CD14-positive monocyte (primary cell): ENCODE data around the gene HDGF. TPM values are rescaled to one million over a fixed set of nuclear protein-coding genes. Genes with fewer than 3 reads are reported as not detected.

Experiments
- DNase-seq, 3 donors: peaks; one replicate each; pipeline ENCODE4 v3.0.0-alpha.2; 2011 to 2022
- H2AFZ ChIP-seq: 2 replicates; pipeline ENCODE4 v1.6.0; 2012; ENCODE audit warnings: mild to moderate bottlenecking, low read depth, low read length, inconsistent platforms; ENCODE audit not compliant: insufficient read depth, poor library complexity, severe bottlenecking
- H3K27ac ChIP-seq, 2 donors: 1 replicate in 1 of 2; 2 replicates in 1 of 2; pipeline ENCODE4 v1.5.1; 2012 to 2013; ENCODE audit warnings: low read length in 2 of 2, control low read depth in 1 of 2, inconsistent platforms in 1 of 2, low read depth in 1 of 2, mild to moderate bottlenecking in 1 of 2
- H3K27me3 ChIP-seq, 2 donors: one replicate each; pipeline versions ENCODE4 v1.6.0 to v1.6.1; 2011 to 2013; ENCODE audit warnings: low read length in 2 of 2; ENCODE audit not compliant: control insufficient read depth in 2 of 2, insufficient read depth in 2 of 2
- H3K36me3 ChIP-seq, 2 donors: replicated peaks in 1 of 2; 1 replicate in 1 of 2; 2 replicates in 1 of 2; pipeline versions ENCODE4 v1.5.1 to v1.6.1; 2012 to 2013; ENCODE audit warnings: low read length in 2 of 2, control low read depth in 1 of 2, inconsistent platforms in 1 of 2, mild to moderate bottlenecking in 1 of 2; ENCODE audit not compliant: insufficient read depth in 2 of 2, control insufficient read depth in 1 of 2
- H3K4me1 ChIP-seq, 2 donors: 1 replicate in 1 of 2; 2 replicates in 1 of 2; pipeline versions ENCODE4 v1.5.1 to v1.6.1; 2012 to 2013; ENCODE audit warnings: low read length in 2 of 2, control low read depth in 1 of 2, inconsistent platforms in 1 of 2, mild to moderate bottlenecking in 1 of 2, moderate library complexity in 1 of 2; ENCODE audit not compliant: insufficient read depth in 2 of 2, control insufficient read depth in 1 of 2
- H3K4me2 ChIP-seq: replicated peaks from 2 replicates; pipeline ENCODE3; 2012; ENCODE audit warnings: low read length, moderate library complexity, mild to moderate bottlenecking; ENCODE audit not compliant: poor library complexity, severe bottlenecking; ENCODE audit errors: extremely low read depth
- H3K4me3 ChIP-seq, 3 experiments: fragments of 200-600 bp in 1 of 3; sonication (generic) in 1 of 3; replicated peaks in 1 of 3; 1 replicate in 2 of 3; 2 replicates in 1 of 3; pipeline ENCODE4 v1.5.1; 2011 to 2013; ENCODE audit warnings: low read length in 3 of 3, mild to moderate bottlenecking in 3 of 3, control low read depth in 2 of 3, low read depth in 2 of 3, inconsistent platforms in 1 of 3, moderate library complexity in 1 of 3
- H3K79me2 ChIP-seq: 2 replicates; pipeline ENCODE4 v1.6.0; 2012; ENCODE audit warnings: mild to moderate bottlenecking, control low read depth, inconsistent platforms, low read length, moderate library complexity; ENCODE audit not compliant: insufficient read depth
- H3K9ac ChIP-seq: 2 replicates; pipeline ENCODE4 v1.6.0; 2017; ENCODE audit warnings: low read length, mild to moderate bottlenecking; ENCODE audit not compliant: insufficient read depth, poor library complexity, severe bottlenecking
- H3K9me3 ChIP-seq, 2 donors: replicated peaks in 1 of 2; 1 replicate in 1 of 2; 2 replicates in 1 of 2; pipeline versions ENCODE4 v1.5.1 to v1.6.1; 2012 to 2013; ENCODE audit warnings: low read length in 2 of 2, control low read depth in 1 of 2; ENCODE audit not compliant: control insufficient read depth in 1 of 2, insufficient read depth in 1 of 2
- H4K20me1 ChIP-seq: 2 replicates; pipeline ENCODE4 v1.6.0; 2012; ENCODE audit warnings: mild to moderate bottlenecking, low read length, control low read depth, moderate library complexity; ENCODE audit not compliant: insufficient read depth
- H3K27ac Mint-ChIP-seq, 7 donors: one replicate each; pipeline ENCODE4 v1.8.0; 2020; ENCODE audit warnings: mild to moderate bottlenecking in 7 of 7, mixed read lengths in 7 of 7, moderate library complexity in 6 of 7, inconsistent platforms in 2 of 7
- H3K27me3 Mint-ChIP-seq, 3 donors: one replicate each; pipeline ENCODE4 v1.8.0; 2021 to 2022; ENCODE audit warnings: low read depth in 3 of 3, mild to moderate bottlenecking in 3 of 3, mixed read lengths in 3 of 3, moderate library complexity in 3 of 3, inconsistent platforms in 1 of 3
- H3K36me3 Mint-ChIP-seq, 2 donors: one replicate each; pipeline ENCODE4 v1.8.0; 2020; ENCODE audit warnings: mixed read lengths in 2 of 2, inconsistent platforms in 1 of 2, mild to moderate bottlenecking in 1 of 2
- H3K4me1 Mint-ChIP-seq: one replicate; pipeline ENCODE4 v1.8.0; 2020; ENCODE audit warnings: mild to moderate bottlenecking, mixed read lengths
- H3K4me3 Mint-ChIP-seq, 2 donors: one replicate each; pipeline ENCODE4 v1.8.0; 2020; ENCODE audit warnings: mild to moderate bottlenecking in 2 of 2, mixed read lengths in 2 of 2, moderate library complexity in 1 of 2
- H3K9me3 Mint-ChIP-seq, 7 donors: one replicate each; pipeline ENCODE4 v1.8.0; 2020 to 2022; ENCODE audit warnings: mixed read lengths in 7 of 7, mild to moderate bottlenecking in 6 of 7, moderate library complexity in 6 of 7, inconsistent platforms in 2 of 7
- CTCF ChIP-seq: fragments of 200-600 bp; IDR thresholded peaks from one replicate; pipeline ENCODE4 v1.8.0; 2022; ENCODE audit warnings: antibody characterized with exemption, mild to moderate bottlenecking
- WGBS: methylation state at CpG from one replicate; pipeline ENCODE4 v1.1.5; 2013; ENCODE audit warnings: missing lambda C conversion rate; ENCODE audit not compliant: insufficient coverage; 5-methylcytosine and 5-hydroxymethylcytosine counted together
- intact Hi-C, 2 donors: fragments of 100-400 bp; cut with micrococcal nuclease; formaldehyde crosslinking; loops; one replicate each; pipeline versions ENCODE4 v1.15.0 to v1.15.1; 2023
- polyA plus RNA-seq, 3 donors: library from polyadenylated mRNA; depleted of rRNA in 1 of 3; unstranded in 2 of 3; stranded (reverse) in 1 of 3; fragments of 300-500 nt in 2 of 3; fragments of >200 nt in 1 of 3; fragmentation: Illumina TruSeq in 2 of 3; gene quantifications; 1 replicate in 2 of 3; 2 replicates in 1 of 3; pipeline ENCODE4 v1.2.3, GENCODE V29; 2012 to 2021

Gene HDGF
- polyA plus RNA-seq, 3 donors, result 23.9 to 92.4 (median 49.9) TPM

GRCh38 chr1:156725683-156726280 is 25.7 kb downstream of the HDGF start:
- H3K36me3 Mint-ChIP-seq, result peaks cover 18 to 36% of the 10 kb centered on the region in 2 donors
- WGBS, result 22% methylated on average over 18 of the region's 18 CpGs
- no peak overlapping the region for H3K4me3 Mint-ChIP-seq
- H3K27me3 Mint-ChIP-seq, result peaks cover 0 to 2% (median 0%) of the 10 kb centered on the region in 3 donors
- peaks cover 77% of the 10 kb centered on the region for H3K79me2 ChIP-seq
- H2AFZ ChIP-seq, result no peak overlapping the region
- peak overlapping the region; percentile 1 for H3K9ac ChIP-seq
- H4K20me1 ChIP-seq, result peaks cover 62% of the 10 kb centered on the region
- H3K9me3 Mint-ChIP-seq, result no peaks in the 10 kb centered on the region
- intact Hi-C loops, result loop anchor here (2.0 to 10.0 kb wide), 5 partner anchors 37 to 221 kb away; partner anchors contain the start of gene MEF2D (in 1 of the 2)
- no peaks in the 10 kb centered on the region for H3K9me3 ChIP-seq
- peak overlapping the region; percentile 93 for H3K4me2 ChIP-seq
- peaks cover 16% of the 10 kb centered on the region for H3K4me1 Mint-ChIP-seq
- peak; percentile 87 to 91 (median 90) for DNase-seq
- H3K27ac Mint-ChIP-seq, result no peak overlapping the region
- peak overlapping the region; percentile 11 to 98 for H3K27ac ChIP-seq
- peaks cover 35 to 45% of the 10 kb centered on the region in 2 donors for H3K36me3 ChIP-seq
- H3K4me1 ChIP-seq, result peaks cover 38 to 45% of the 10 kb centered on the region in 2 donors
- TF ChIP-seq CTCF, result peak; percentile 75
- peak overlapping the region; percentile 9 to 89 (median 20) for H3K4me3 ChIP-seq
- H3K27me3 ChIP-seq, result no peaks in the 10 kb centered on the region

DNA sequence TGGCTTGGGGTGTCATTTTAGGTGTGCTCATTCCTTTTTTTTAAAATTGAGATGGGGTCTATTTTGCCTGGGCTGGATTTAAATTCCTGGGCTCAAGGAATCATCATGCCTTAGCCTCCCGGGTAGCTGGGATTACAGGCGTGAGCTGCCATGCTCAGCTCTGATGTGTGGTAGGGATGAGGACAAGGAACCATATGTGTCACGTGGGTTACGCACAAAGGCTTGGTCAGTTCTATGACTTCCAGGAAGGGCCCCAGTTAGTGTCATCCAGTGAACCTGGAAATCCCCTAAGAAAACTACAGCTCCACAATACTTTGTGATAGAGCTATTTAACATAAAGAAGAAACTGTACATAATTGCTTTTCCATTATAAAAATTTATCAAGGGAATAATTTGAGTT is 29.9 kb downstream of the HDGF start:
- H3K79me2 ChIP-seq, result peaks cover 41% of the 10 kb centered on the region
- no peak for DNase-seq
- WGBS, result no CpG with 5 or more reads among the region's 4 CpGs
- Mint-ChIP-seq H3K27me3 (peaks cover 0 to 2% (median 0%) of the 10 kb centered on the region in 3 donors), H3K36me3 (peaks cover 45 to 51% of the 10 kb centered on the region in 2 donors), H3K9me3 (no peaks in the 10 kb centered on the region), H3K4me1 (peaks cover 6% of the 10 kb centered on the region), H3K4me3 (no peak overlapping the region), H3K27ac (peak overlapping the region in 1 of 7 donors; percentile 35)
- TF ChIP-seq CTCF, result no peak
- H3K27me3 ChIP-seq, result no peaks in the 10 kb centered on the region
- H3K4me2 ChIP-seq, result no peak overlapping the region
- H3K27ac ChIP-seq, result no peak overlapping the region
- no peak overlapping the region for H3K9ac ChIP-seq
- intact Hi-C loops, result loop anchor here (5.0 to 10.0 kb wide), 2 partner anchors 94 to 217 kb away; partner anchors contain the start of gene MEF2D (in 1 of the 2)
- H2AFZ ChIP-seq, result no peak overlapping the region
- H3K4me1 ChIP-seq, result peaks cover 16 to 18% of the 10 kb centered on the region in 2 donors
- peaks cover 39 to 62% of the 10 kb centered on the region in 2 donors for H3K36me3 ChIP-seq
- H3K9me3 ChIP-seq, result no peaks in the 10 kb centered on the region
- H3K4me3 ChIP-seq, result no peak overlapping the region
- H4K20me1 ChIP-seq, result peaks cover 65% of the 10 kb centered on the region
